HG02763 (cell line): ENCODE measurements around the gene ANKMY1.

Experiments
- ATAC-seq: cut with Tn5 transposase; IDR thresholded peaks from one replicate; pipeline ENCODE4 v1.9.1; 2021; ENCODE audit warnings: mild to moderate bottlenecking, moderate library complexity; ENCODE audit not compliant: unreplicated experiment

The ANKMY1 gene

GRCh38 chr2:240462707-240463273 is 95.0 kb downstream of the ANKMY1 start:
- ATAC-seq: no peak

- ATAC-seq: no peak
Observed at GRCh38 chr2:240462073-240462706, 95.6 kb downstream of the ANKMY1 start.

- ATAC-seq: no peak
Observed at GRCh38 chr2:240461471-240462072, 96.2 kb downstream of the ANKMY1 start.

GRCh38 chr2:240460781-240461431 is 96.9 kb downstream of the ANKMY1 start:
- ATAC-seq: no peak

GRCh38 chr2:240460253-240460711 is 97.5 kb downstream of the ANKMY1 start:
- no peak for ATAC-seq

- ATAC-seq: no peak
Observed at GRCh38 chr2:240459401-240460252, 98.2 kb downstream of the ANKMY1 start.

- ATAC-seq: no peak
Observed at GRCh38 chr2:240458900-240459391, 98.8 kb downstream of the ANKMY1 start.

- no peak for ATAC-seq
Observed at GRCh38 chr2:240458044-240458899, 99.5 kb downstream of the ANKMY1 start.

- no peak for ATAC-seq
Observed at GRCh38 chr2:240457223-240458043, 100.4 kb downstream of the ANKMY1 start.

GRCh38 chr2:240456447-240457222 is 101.2 kb downstream of the ANKMY1 start:
- no peak for ATAC-seq

GRCh38 chr2:240455647-240456446 is 101.9 kb downstream of the ANKMY1 start:
- no peak for ATAC-seq

GRCh38 chr2:240455272-240455646 is 102.5 kb downstream of the ANKMY1 start:
- no peak for ATAC-seq

GRCh38 chr2:240454106-240454901 is 103.5 kb downstream of the ANKMY1 start:
- no peak for ATAC-seq

GRCh38 chr2:240453461-240454105 is 104.2 kb downstream of the ANKMY1 start:
- no peak for ATAC-seq

GRCh38 chr2:240452462-240453256 is 105.1 kb downstream of the ANKMY1 start:
- ATAC-seq: no peak
